Endothelial cell of umbilical vein (primary cell): Measurements from ENCODE around the gene ARHGEF16. TPM values are rescaled to one million over a fixed set of nuclear protein-coding genes. Genes with fewer than 3 reads are reported as not detected.

ENCODE experiments used
- BruUV-seq: library from RNA; stranded (reverse); fragments of 400-500 nt; replicated peaks from 2 replicates; lab custom pipeline; 2021; lab: Mats Ljungman, UMichigan
- CTCF ChIA-PET: fragments of 300-600, 350-600 bp; sonication (Branson Sonifier 250); formaldehyde crosslinking; loops from one replicate; lab custom pipeline; 2021; ENCODE audit warnings: antibody characterized with exemption, inconsistent platforms; lab: Charles Lee
- POLR2A ChIA-PET: fragments of 300-600, 350-600 bp; sonication (Branson Sonifier 250); formaldehyde crosslinking; loops from one replicate; lab custom pipeline; 2021; ENCODE audit warnings: antibody characterized with exemption, inconsistent platforms; lab: Charles Lee
- DNase-seq: peaks from one replicate; pipeline ENCODE4 v3.0.0-alpha.2; 2011; ENCODE audit warnings: low read depth, low spot score
- FAIRE-seq: peaks from 2 replicates; lab custom pipeline; 2011; peaks lifted over from hg19 to GRCh38; lab: Jason Lieb, UNC
- H2AFZ ChIP-seq: 2 replicates; pipeline ENCODE4 v1.6.0; 2012; ENCODE audit warnings: low read depth, low read length, control low read depth, inconsistent platforms
- H3K27ac ChIP-seq: 2 replicates; pipeline ENCODE4 v1.5.1; 2011; ENCODE audit warnings: low read depth, mild to moderate bottlenecking, control low read depth, low read length, moderate library complexity; ENCODE audit not compliant: insufficient read depth
- H3K27me3 ChIP-seq, 2 experiments: 2 replicates each; pipeline versions ENCODE4 v1.6.0 to v1.6.1; 2011; ENCODE audit warnings: low read length in 2 of 2, mixed read lengths in 1 of 2; ENCODE audit not compliant: control insufficient read depth in 2 of 2, insufficient read depth in 2 of 2
- H3K36me3 ChIP-seq, 2 experiments: 2 replicates in 1 of 2; 3 replicates in 1 of 2; pipeline ENCODE4 v1.5.1; 2011; ENCODE audit warnings: low read length in 2 of 2, mild to moderate bottlenecking in 1 of 2, moderate library complexity in 1 of 2; ENCODE audit not compliant: control insufficient read depth in 2 of 2, insufficient read depth in 2 of 2; ENCODE audit errors: extremely low read depth in 1 of 2
- H3K4me1 ChIP-seq: 3 replicates; pipeline ENCODE4 v1.5.1; 2011; ENCODE audit warnings: mild to moderate bottlenecking, low read length; ENCODE audit not compliant: control insufficient read depth, insufficient read depth; ENCODE audit errors: extremely low read depth
- H3K4me2 ChIP-seq: 2 replicates; pipeline ENCODE4 v1.6.1; 2011; ENCODE audit warnings: low read length, control low read depth, mixed read lengths; ENCODE audit not compliant: insufficient read depth
- H3K4me3 ChIP-seq, 3 experiments: fragments of 200-600 bp in 1 of 3; sonication (generic), shearing (Covaris generic) in 1 of 3; replicated peaks in 1 of 3; 2 replicates each; pipeline ENCODE4 v1.5.1; 2011 to 2016; ENCODE audit warnings: control low read depth in 3 of 3, low read length in 3 of 3, mild to moderate bottlenecking in 2 of 3, inconsistent platforms in 1 of 3, low read depth in 1 of 3, moderate library complexity in 1 of 3; ENCODE audit not compliant: insufficient read depth in 1 of 3
- H3K79me2 ChIP-seq: 2 replicates; pipeline ENCODE4 v1.6.0; 2012; ENCODE audit warnings: low read length, inconsistent platforms; ENCODE audit not compliant: control insufficient read depth, insufficient read depth
- H3K9ac ChIP-seq: replicated peaks from 2 replicates; pipeline ENCODE3; 2011; ENCODE audit warnings: low read length, control low read depth; ENCODE audit not compliant: insufficient read depth; ENCODE audit errors: extremely low read depth
- H3K9me1 ChIP-seq: replicated peaks from 3 replicates; pipeline ENCODE4 v1.6.0; 2011; ENCODE audit warnings: mild to moderate bottlenecking, low read length; ENCODE audit not compliant: control insufficient read depth, insufficient read depth; ENCODE audit errors: extremely low read depth
- H3K9me3 ChIP-seq: replicated peaks from 2 replicates; pipeline ENCODE4 v1.5.1; 2012; ENCODE audit warnings: low read length, inconsistent platforms; ENCODE audit not compliant: control insufficient read depth, insufficient read depth
- H4K20me1 ChIP-seq: replicated peaks from 2 replicates; pipeline ENCODE3; 2011; ENCODE audit warnings: mild to moderate bottlenecking, low read length; ENCODE audit not compliant: control insufficient read depth, insufficient read depth; ENCODE audit errors: extremely low read depth
- CTCF ChIP-seq, 2 donors: IDR thresholded peaks; 1 replicate in 1 of 2; 2 replicates in 1 of 2; pipeline ENCODE4 v1.5.1; 2011; ENCODE audit warnings: low read length in 2 of 2, mild to moderate bottlenecking in 2 of 2, moderate library complexity in 2 of 2, control low read depth in 1 of 2, inconsistent platforms in 1 of 2, low read depth in 1 of 2; ENCODE audit not compliant: insufficient read depth in 1 of 2; ENCODE audit errors: extremely low read depth in 1 of 2
- EZH2 ChIP-seq: IDR thresholded peaks from 2 replicates; pipeline ENCODE4 v1.6.1; 2012; ENCODE audit warnings: borderline replicate concordance, low read depth, mild to moderate bottlenecking, moderate library complexity, low read length, inconsistent platforms; ENCODE audit not compliant: severe bottlenecking
- FOS ChIP-seq: IDR thresholded peaks from 2 replicates; pipeline ENCODE4 v1.6.1; 2011; ENCODE audit warnings: mild to moderate bottlenecking, low read length, moderate library complexity, borderline replicate concordance; ENCODE audit not compliant: insufficient read depth
- GATA2 ChIP-seq: IDR thresholded peaks from 2 replicates; pipeline ENCODE4 v1.7.0; 2011; ENCODE audit warnings: low read depth, mild to moderate bottlenecking, moderate library complexity, mixed read lengths, low read length; ENCODE audit not compliant: insufficient read length, insufficient read depth
- JUN ChIP-seq: IDR thresholded peaks from 2 replicates; pipeline ENCODE4 v1.6.1; 2011; ENCODE audit warnings: borderline replicate concordance, low read depth; ENCODE audit not compliant: insufficient read length, insufficient read depth
- MAX ChIP-seq: IDR thresholded peaks from 2 replicates; pipeline ENCODE4 v1.6.1; 2011; ENCODE audit not compliant: insufficient read depth, insufficient read length
- MYC ChIP-seq: IDR thresholded peaks from one replicate; pipeline ENCODE4 v1.6.1; 2011; ENCODE audit warnings: mild to moderate bottlenecking, low read depth, low read length
- POLR2A ChIP-seq: IDR thresholded peaks from 2 replicates; pipeline ENCODE4 v1.6.1; 2012; ENCODE audit warnings: low read depth, mild to moderate bottlenecking, control low read depth, low read length
- POLR2AphosphoS5 ChIP-seq: IDR thresholded peaks from 2 replicates; pipeline ENCODE4 v1.6.1; 2012; ENCODE audit warnings: low read depth, mild to moderate bottlenecking, control low read depth, low read length, moderate library complexity; ENCODE audit not compliant: insufficient read depth
- dilution Hi-C: fragments of 300-500 bp; cut with MboI; formaldehyde crosslinking; loops from one replicate; pipeline ENCODE4 v1.15.0; 2019; ENCODE audit warnings: low sequenced_read_pairs; ENCODE audit not compliant: extremely low pct_ligation_motif_present
- intact Hi-C: fragments of 100-400 bp; cut with micrococcal nuclease; formaldehyde crosslinking; loops from one replicate; pipeline ENCODE4 v1.10.0; 2022
- polyA plus RNA-seq, 4 experiments: library from polyadenylated mRNA; depleted of rRNA in 3 of 4; stranded (reverse) in 3 of 4; unstranded in 1 of 4; fragments of >200 nt; gene quantifications; 2 replicates each; pipeline versions ENCODE4 v1.2.1 to v1.2.3, GENCODE V29; 2011 to 2012; ENCODE audit warnings: missing spikeins in 1 of 4
- total RNA-seq: library from RNA; stranded (reverse); gene quantifications from 2 replicates; pipeline ENCODE4 v1.2.3, GENCODE V29; 2021

The ARHGEF16 gene
- total and polyA plus RNA-seq, 2 donors (not counting 3 experiments of a cell fraction or from before 2014, with no cell fraction given): 0.52 to 1.3 TPM

DNA sequence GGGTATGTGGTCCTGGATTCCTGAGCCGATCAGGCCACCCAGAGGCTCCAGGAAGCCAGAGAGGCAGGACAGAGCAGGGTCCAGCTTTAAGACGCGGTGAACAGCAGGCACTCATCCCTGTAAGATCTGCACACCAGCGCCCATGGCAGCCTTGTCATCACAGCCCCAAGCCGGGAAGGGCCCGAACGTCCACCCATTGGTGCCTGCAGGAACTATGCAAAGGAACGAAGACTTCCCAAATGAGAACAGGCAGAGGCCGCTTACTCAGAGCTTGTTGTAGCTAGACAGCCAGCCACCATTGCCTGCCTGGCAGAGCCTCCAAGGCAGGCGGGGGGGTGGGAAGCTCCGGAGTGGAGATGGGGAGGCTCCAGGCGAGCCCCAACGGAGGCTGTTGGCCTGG lies 12.1 kb upstream of the ARHGEF16 start:
- BruUV-seq: no TSS peak
- no peaks in the 10 kb centered on the region for H3K36me3 ChIP-seq
- no peaks in the 10 kb centered on the region for H3K9me3 ChIP-seq
- POLR2A ChIA-PET: no interaction called here
- H3K4me1 ChIP-seq: no peaks in the 10 kb centered on the region
- no peak overlapping the region for H3K4me2 ChIP-seq
- H3K9me1 ChIP-seq: no peaks in the 10 kb centered on the region
- no peaks in the 10 kb centered on the region for H4K20me1 ChIP-seq
- no peak for FAIRE-seq
- no peaks in the 10 kb centered on the region for H3K79me2 ChIP-seq
- peaks cover 2% of the 10 kb centered on the region in 2 experiments for H3K27me3 ChIP-seq
- intact Hi-C loops (no loop called here), dilution Hi-C loops (no loop called here)
- no peak overlapping the region for H3K4me3 ChIP-seq
- CTCF ChIA-PET: interaction anchor here (1.7 kb wide), 1 partner anchor 11 kb away, joined by 4 read pairs; no protein-coding TSS in a partner anchor
- DNase-seq: no peak
- H3K9ac ChIP-seq: no peak overlapping the region
- TF ChIP-seq MAX (no peak), EZH2 (no peak), MYC (no peak), JUN (no peak), CTCF (IDR thresholded peaks at IDR 0.05; ENCODE audit: extremely low read depth in 1 of 2, insufficient read depth in 1 of 2, low read depth in 1 of 2, low read length in 2 of 2) (no peak), POLR2AphosphoS5 (no peak), POLR2A (no peak), GATA2 (no peak), FOS (no peak)
- H2AFZ ChIP-seq: no peak overlapping the region
- H3K27ac ChIP-seq: no peak overlapping the region
